CD14-positive monocyte (primary cell): ENCODE data around the gene TMEM272. TPM values are rescaled to one million over a fixed set of nuclear protein-coding genes. Genes with fewer than 3 reads are reported as not detected.

Source experiments
- DNase-seq, 3 donors: peaks; one replicate each; pipeline ENCODE4 v3.0.0-alpha.2; 2011 to 2022
- H2AFZ ChIP-seq: 2 replicates; pipeline ENCODE4 v1.6.0; 2012; ENCODE audit warnings: mild to moderate bottlenecking, low read depth, low read length, inconsistent platforms; ENCODE audit not compliant: insufficient read depth, poor library complexity, severe bottlenecking
- H3K27ac ChIP-seq, 2 donors: 1 replicate in 1 of 2; 2 replicates in 1 of 2; pipeline ENCODE4 v1.5.1; 2012 to 2013; ENCODE audit warnings: low read length in 2 of 2, control low read depth in 1 of 2, inconsistent platforms in 1 of 2, low read depth in 1 of 2, mild to moderate bottlenecking in 1 of 2
- H3K27me3 ChIP-seq, 2 donors: one replicate each; pipeline versions ENCODE4 v1.6.0 to v1.6.1; 2011 to 2013; ENCODE audit warnings: low read length in 2 of 2; ENCODE audit not compliant: control insufficient read depth in 2 of 2, insufficient read depth in 2 of 2
- H3K36me3 ChIP-seq, 2 donors: replicated peaks in 1 of 2; 1 replicate in 1 of 2; 2 replicates in 1 of 2; pipeline versions ENCODE4 v1.5.1 to v1.6.1; 2012 to 2013; ENCODE audit warnings: low read length in 2 of 2, control low read depth in 1 of 2, inconsistent platforms in 1 of 2, mild to moderate bottlenecking in 1 of 2; ENCODE audit not compliant: insufficient read depth in 2 of 2, control insufficient read depth in 1 of 2
- H3K4me1 ChIP-seq, 2 donors: 1 replicate in 1 of 2; 2 replicates in 1 of 2; pipeline versions ENCODE4 v1.5.1 to v1.6.1; 2012 to 2013; ENCODE audit warnings: low read length in 2 of 2, control low read depth in 1 of 2, inconsistent platforms in 1 of 2, mild to moderate bottlenecking in 1 of 2, moderate library complexity in 1 of 2; ENCODE audit not compliant: insufficient read depth in 2 of 2, control insufficient read depth in 1 of 2
- H3K4me2 ChIP-seq: replicated peaks from 2 replicates; pipeline ENCODE3; 2012; ENCODE audit warnings: low read length, moderate library complexity, mild to moderate bottlenecking; ENCODE audit not compliant: poor library complexity, severe bottlenecking; ENCODE audit errors: extremely low read depth
- H3K4me3 ChIP-seq, 3 experiments: fragments of 200-600 bp in 1 of 3; sonication (generic) in 1 of 3; replicated peaks in 1 of 3; 1 replicate in 2 of 3; 2 replicates in 1 of 3; pipeline ENCODE4 v1.5.1; 2011 to 2013; ENCODE audit warnings: low read length in 3 of 3, mild to moderate bottlenecking in 3 of 3, control low read depth in 2 of 3, low read depth in 2 of 3, inconsistent platforms in 1 of 3, moderate library complexity in 1 of 3
- H3K79me2 ChIP-seq: 2 replicates; pipeline ENCODE4 v1.6.0; 2012; ENCODE audit warnings: mild to moderate bottlenecking, control low read depth, inconsistent platforms, low read length, moderate library complexity; ENCODE audit not compliant: insufficient read depth
- H3K9ac ChIP-seq: 2 replicates; pipeline ENCODE4 v1.6.0; 2017; ENCODE audit warnings: low read length, mild to moderate bottlenecking; ENCODE audit not compliant: insufficient read depth, poor library complexity, severe bottlenecking
- H3K9me3 ChIP-seq, 2 donors: replicated peaks in 1 of 2; 1 replicate in 1 of 2; 2 replicates in 1 of 2; pipeline versions ENCODE4 v1.5.1 to v1.6.1; 2012 to 2013; ENCODE audit warnings: low read length in 2 of 2, control low read depth in 1 of 2; ENCODE audit not compliant: control insufficient read depth in 1 of 2, insufficient read depth in 1 of 2
- H4K20me1 ChIP-seq: 2 replicates; pipeline ENCODE4 v1.6.0; 2012; ENCODE audit warnings: mild to moderate bottlenecking, low read length, control low read depth, moderate library complexity; ENCODE audit not compliant: insufficient read depth
- H3K27ac Mint-ChIP-seq, 7 donors: one replicate each; pipeline ENCODE4 v1.8.0; 2020; ENCODE audit warnings: mild to moderate bottlenecking in 7 of 7, mixed read lengths in 7 of 7, moderate library complexity in 6 of 7, inconsistent platforms in 2 of 7
- H3K27me3 Mint-ChIP-seq, 3 donors: one replicate each; pipeline ENCODE4 v1.8.0; 2021 to 2022; ENCODE audit warnings: low read depth in 3 of 3, mild to moderate bottlenecking in 3 of 3, mixed read lengths in 3 of 3, moderate library complexity in 3 of 3, inconsistent platforms in 1 of 3
- H3K36me3 Mint-ChIP-seq, 2 donors: one replicate each; pipeline ENCODE4 v1.8.0; 2020; ENCODE audit warnings: mixed read lengths in 2 of 2, inconsistent platforms in 1 of 2, mild to moderate bottlenecking in 1 of 2
- H3K4me1 Mint-ChIP-seq: one replicate; pipeline ENCODE4 v1.8.0; 2020; ENCODE audit warnings: mild to moderate bottlenecking, mixed read lengths
- H3K4me3 Mint-ChIP-seq, 2 donors: one replicate each; pipeline ENCODE4 v1.8.0; 2020; ENCODE audit warnings: mild to moderate bottlenecking in 2 of 2, mixed read lengths in 2 of 2, moderate library complexity in 1 of 2
- H3K9me3 Mint-ChIP-seq, 7 donors: one replicate each; pipeline ENCODE4 v1.8.0; 2020 to 2022; ENCODE audit warnings: mixed read lengths in 7 of 7, mild to moderate bottlenecking in 6 of 7, moderate library complexity in 6 of 7, inconsistent platforms in 2 of 7
- CTCF ChIP-seq: fragments of 200-600 bp; IDR thresholded peaks from one replicate; pipeline ENCODE4 v1.8.0; 2022; ENCODE audit warnings: antibody characterized with exemption, mild to moderate bottlenecking
- WGBS: methylation state at CpG from one replicate; pipeline ENCODE4 v1.1.5; 2013; ENCODE audit warnings: missing lambda C conversion rate; ENCODE audit not compliant: insufficient coverage; 5-methylcytosine and 5-hydroxymethylcytosine counted together
- intact Hi-C, 2 donors: fragments of 100-400 bp; cut with micrococcal nuclease; formaldehyde crosslinking; loops; one replicate each; pipeline versions ENCODE4 v1.15.0 to v1.15.1; 2023
- polyA plus RNA-seq, 3 donors: library from polyadenylated mRNA; depleted of rRNA in 1 of 3; unstranded in 2 of 3; stranded (reverse) in 1 of 3; fragments of 300-500 nt in 2 of 3; fragments of >200 nt in 1 of 3; fragmentation: Illumina TruSeq in 2 of 3; gene quantifications; 1 replicate in 2 of 3; 2 replicates in 1 of 3; pipeline ENCODE4 v1.2.3, GENCODE V29; 2012 to 2021

TMEM272 gene
- polyA plus RNA-seq, 3 donors, result 0.07 TPM; not detected in 2

GRCh38 chr13:51862957-51863356 lies 18.0 kb upstream of the TMEM272 start:
- H3K9me3 ChIP-seq, result no peaks in the 10 kb centered on the region
- Mint-ChIP-seq H3K36me3 (no peaks in the 10 kb centered on the region), H3K27ac (no peak overlapping the region)

DNA sequence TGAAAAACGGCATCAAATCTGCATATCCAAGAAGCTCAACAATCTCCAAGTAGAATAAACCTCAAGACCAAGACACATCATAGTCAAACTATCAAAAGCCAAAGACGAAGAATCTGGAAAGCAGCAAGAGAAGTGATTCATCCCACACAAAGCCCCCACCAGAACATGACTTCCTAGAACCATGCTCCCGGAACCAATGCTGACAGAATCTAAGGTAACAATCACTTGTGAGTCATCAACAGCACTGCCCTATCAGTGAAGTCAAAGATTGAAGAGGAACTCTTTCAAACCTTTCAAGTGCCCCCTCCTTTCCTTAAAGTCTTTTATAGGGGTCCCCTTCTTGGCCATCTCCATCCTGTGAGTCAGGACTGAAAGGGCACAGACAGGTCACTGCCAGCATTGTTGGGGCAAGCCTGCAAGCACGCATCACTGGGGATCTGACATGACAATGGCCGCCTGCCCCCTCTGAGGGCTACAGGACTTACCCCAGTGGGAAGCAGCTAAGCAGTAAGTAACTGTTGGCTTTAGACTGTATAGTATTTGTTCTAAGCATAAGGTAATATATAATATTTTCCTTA lies 16.8 kb upstream of the TMEM272 start, which contains the start of gene CCDC70:
Gene CCDC70 (plus strand): TSS at position 247 of the 578 bp plus-strand sequence. CDS start 3,443 bp downstream, outside the sequence.
- Mint-ChIP-seq H3K4me3 (no peak within 1 kb of the TSS), H3K4me1 (no peaks in the 10 kb centered on the region), H3K27me3 (peaks cover 2 to 7% (median 4%) of the 10 kb centered on the region in 3 donors), H3K9me3 (no peaks in the 10 kb centered on the region), H3K36me3 (no peaks in the 10 kb centered on the region), H3K27ac (no peak within 1 kb of the TSS)
- Histone ChIP-seq H4K20me1 (no peaks in the 10 kb centered on the region), H3K36me3 (no peaks in the 10 kb centered on the region), H3K27me3 (no peaks in the 10 kb centered on the region), H3K4me2 (no peak within 1 kb of the TSS), H3K79me2 (no peaks in the 10 kb centered on the region), H3K27ac (no peak within 1 kb of the TSS), H2AFZ (no peak within 1 kb of the TSS), H3K9me3 (no peaks in the 10 kb centered on the region), H3K9ac (no peak within 1 kb of the TSS), H3K4me3 (no peak within 1 kb of the TSS), H3K4me1 (no peaks in the 10 kb centered on the region)
- 100% methylated on average over 2 of the region's 5 CpGs for WGBS
- no peak for DNase-seq
- intact Hi-C loops, result no loop called here
- no peak for TF ChIP-seq CTCF

More at GRCh38 chr13:51862957-51863356, 18.0 kb upstream of the TMEM272 start:
- DNase-seq, result no peak
- H2AFZ ChIP-seq, result no peak overlapping the region
- H4K20me1 ChIP-seq, result no peaks in the 10 kb centered on the region
- no peak overlapping the region for H3K27ac ChIP-seq
- TF ChIP-seq CTCF, result no peak
- no peaks in the 10 kb centered on the region for H3K36me3 ChIP-seq
- Mint-ChIP-seq H3K9me3 (no peaks in the 10 kb centered on the region), H3K27me3 (peaks cover 2 to 6% (median 4%) of the 10 kb centered on the region in 3 donors), H3K4me3 (no peak overlapping the region), H3K4me1 (no peaks in the 10 kb centered on the region)
- H3K79me2 ChIP-seq, result no peaks in the 10 kb centered on the region
- no peak overlapping the region for H3K4me3 ChIP-seq
- H3K4me2 ChIP-seq, result no peak overlapping the region
- no peaks in the 10 kb centered on the region for H3K4me1 ChIP-seq
- H3K27me3 ChIP-seq, result no peaks in the 10 kb centered on the region
- H3K9ac ChIP-seq, result no peak overlapping the region
- intact Hi-C loops, result no loop called here
- 33% methylated on average over 6 of the region's 7 CpGs for WGBS
